K562 (cell line): Measurements from ENCODE around the gene FETUB.

Experiments
- NR2C2 ChIP-seq, 2 experiments: fragments of 200-800 bp in 1 of 2; sonication (Bioruptor generic) in 1 of 2; sonication (generic) in 1 of 2; formaldehyde crosslinking in 1 of 2; IDR thresholded peaks; 2 replicates each; pipeline versions ENCODE4 v1.6.1 to v1.8.0; 2016 to 2022; ENCODE audit warnings: mild to moderate bottlenecking in 1 of 2, missing compliant biosample characterization in 1 of 2, missing genetic modification characterization in 1 of 2, missing genetic modification reagents in 1 of 2
- PML ChIP-seq: IDR thresholded peaks from 2 replicates; pipeline ENCODE4 v1.6.1; 2012; ENCODE audit warnings: low read length, inconsistent platforms
- TF ChIP-seq, protein P1 (sequence below), 3 experiments: IDR thresholded peaks in 2 of 3; conservative IDR thresholded peaks in 1 of 3; 2 replicates each; pipeline ENCODE4 v1.5.1; 2011 to 2012; ENCODE audit warnings: low read length in 3 of 3, mild to moderate bottlenecking in 3 of 3, control low read depth in 2 of 3, improper control_type of control experiment in 1 of 3, inconsistent platforms in 1 of 3, low read depth in 1 of 3, mixed read lengths in 1 of 3, moderate library complexity in 1 of 3; ENCODE audit not compliant: insufficient read depth in 2 of 3

DNA sequence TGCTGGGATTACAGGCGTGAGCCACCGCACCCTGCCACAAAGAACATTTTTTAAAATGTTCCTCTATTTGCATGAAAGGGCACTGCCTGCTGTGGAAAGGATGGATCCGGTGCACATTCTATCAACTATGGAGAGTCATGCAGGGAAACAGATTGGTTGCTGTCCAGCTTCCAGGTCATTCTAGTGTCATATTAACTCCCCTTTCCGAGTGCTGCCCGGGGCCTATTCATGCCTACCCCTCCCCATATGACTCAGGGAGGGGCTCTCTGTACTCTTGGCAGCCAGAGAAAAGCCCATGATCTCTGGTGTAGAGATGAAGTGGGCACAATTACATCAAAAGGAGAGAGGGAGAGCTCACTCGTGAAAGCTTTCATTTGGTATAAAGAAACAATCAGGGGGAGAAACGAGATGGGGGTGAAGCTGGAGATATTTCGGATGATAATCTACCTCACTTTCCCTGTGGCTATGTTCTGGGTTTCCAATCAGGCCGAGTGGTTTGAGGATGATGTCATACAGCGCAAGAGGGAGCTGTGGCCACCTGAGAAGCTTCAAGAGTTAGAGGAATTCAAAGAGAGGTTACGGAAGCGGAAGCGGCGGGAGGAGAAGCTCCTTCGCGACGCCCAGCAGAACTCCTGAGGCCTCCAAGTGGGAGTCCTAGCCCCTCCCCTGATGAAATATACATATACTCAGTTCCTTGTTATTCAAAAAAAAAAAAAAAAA lies 43.5 kb upstream of the FETUB start:
- TF ChIP-seq, protein P1, sequence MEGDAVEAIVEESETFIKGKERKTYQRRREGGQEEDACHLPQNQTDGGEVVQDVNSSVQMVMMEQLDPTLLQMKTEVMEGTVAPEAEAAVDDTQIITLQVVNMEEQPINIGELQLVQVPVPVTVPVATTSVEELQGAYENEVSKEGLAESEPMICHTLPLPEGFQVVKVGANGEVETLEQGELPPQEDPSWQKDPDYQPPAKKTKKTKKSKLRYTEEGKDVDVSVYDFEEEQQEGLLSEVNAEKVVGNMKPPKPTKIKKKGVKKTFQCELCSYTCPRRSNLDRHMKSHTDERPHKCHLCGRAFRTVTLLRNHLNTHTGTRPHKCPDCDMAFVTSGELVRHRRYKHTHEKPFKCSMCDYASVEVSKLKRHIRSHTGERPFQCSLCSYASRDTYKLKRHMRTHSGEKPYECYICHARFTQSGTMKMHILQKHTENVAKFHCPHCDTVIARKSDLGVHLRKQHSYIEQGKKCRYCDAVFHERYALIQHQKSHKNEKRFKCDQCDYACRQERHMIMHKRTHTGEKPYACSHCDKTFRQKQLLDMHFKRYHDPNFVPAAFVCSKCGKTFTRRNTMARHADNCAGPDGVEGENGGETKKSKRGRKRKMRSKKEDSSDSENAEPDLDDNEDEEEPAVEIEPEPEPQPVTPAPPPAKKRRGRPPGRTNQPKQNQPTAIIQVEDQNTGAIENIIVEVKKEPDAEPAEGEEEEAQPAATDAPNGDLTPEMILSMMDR (IDR thresholded peaks at IDR 0.05 in 2 of 3, conservative IDR thresholded peaks at IDR 0.05 in 1 of 3; ENCODE audit: insufficient read depth in 2 of 3, low read depth in 1 of 3, low read length in 3 of 3): no peak; a peak in 1 of 6 replicates
- TF ChIP-seq PML (no peak), NR2C2 (CRISPR knock-in tag; IDR thresholded peaks at IDR 0.05) (no peak), NR2C2 (tag; IDR thresholded peaks at IDR 0.05) (no peak)
